Ramos (cell line): ENCODE data around the gene MICB.

Experiments used
- in situ Hi-C: fragments of 300-500 bp; cut with MboI; formaldehyde crosslinking; loops from one replicate; pipeline ENCODE4 v1.14.3; 2022; ENCODE audit warnings: low sequenced_read_pairs; ENCODE audit not compliant: unreplicated experiment

MICB gene

GRCh38 chr6:31558631-31559500 is 60.9 kb downstream of the MICB start:
- in situ Hi-C loops = no loop called here

- in situ Hi-C loops = no loop called here
These were observed 61.6 kb downstream of the MICB start for GRCh38 chr6:31559606-31559957.

- in situ Hi-C loops = no loop called here
These were observed 62.2 kb downstream of the MICB start for GRCh38 chr6:31559958-31560696.

- in situ Hi-C loops = no loop called here
These were observed 62.7 kb downstream of the MICB start for GRCh38 chr6:31560697-31561058.
